ENCODE measurements around the gene TGFB3.

The TGFB3 gene

DNA sequence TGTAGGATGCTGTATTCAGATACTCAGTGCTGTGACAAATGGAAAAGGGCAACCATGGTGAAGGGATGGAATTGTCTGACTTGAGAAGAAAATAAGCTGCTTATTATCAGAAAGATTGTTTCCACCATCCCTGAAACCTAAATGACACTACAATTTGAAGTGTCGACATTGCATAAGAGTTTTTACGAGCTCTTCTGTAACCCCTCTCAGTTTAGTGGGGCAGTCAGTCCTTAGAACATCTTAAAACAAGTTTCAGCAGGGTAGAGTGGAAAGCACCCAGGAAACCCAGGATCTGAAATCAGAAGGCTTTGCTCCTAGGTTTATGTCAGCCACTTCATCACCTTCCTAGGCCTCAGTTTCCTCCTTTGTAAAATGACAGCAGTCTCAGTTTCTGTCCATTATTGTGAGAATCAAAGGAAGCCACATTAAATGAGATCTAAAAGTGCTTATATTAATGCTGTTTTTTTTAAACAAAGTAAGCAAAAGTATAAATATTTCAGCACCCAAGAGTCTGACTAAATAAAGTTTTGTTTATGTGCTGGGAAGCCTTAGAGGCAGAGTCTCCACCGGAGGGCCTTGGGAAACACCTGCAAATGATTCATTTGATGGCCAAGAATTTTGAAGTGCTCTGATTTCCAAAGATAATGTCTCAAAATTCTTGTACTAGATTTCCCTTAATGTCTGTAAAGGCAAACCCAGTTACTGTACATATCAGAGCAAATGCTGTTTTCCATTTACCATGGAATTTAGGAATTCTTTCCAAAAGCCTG, 5.6 kb upstream of the TGFB3 start:
- no peak for DNase-seq (ENCODE audit: low spot score)

DNA sequence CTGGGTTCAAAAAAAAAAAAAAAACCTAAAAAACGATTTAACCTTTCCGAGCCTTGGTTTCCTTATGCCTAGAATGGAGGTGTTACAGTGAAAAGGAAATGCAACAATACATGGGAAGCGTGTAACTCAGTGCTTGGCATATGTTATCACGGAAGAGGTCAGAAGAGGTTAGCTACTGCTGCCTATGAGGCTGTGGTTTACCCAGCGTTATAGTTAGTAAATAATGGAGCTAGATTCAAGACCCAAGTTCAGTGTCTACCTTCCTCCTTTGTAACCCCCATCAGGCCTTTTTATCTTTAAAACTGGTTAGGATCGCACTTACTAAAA, 4.6 kb upstream of the TGFB3 start:
- DNase-seq (ENCODE audit: low spot score): no peak

DNA sequence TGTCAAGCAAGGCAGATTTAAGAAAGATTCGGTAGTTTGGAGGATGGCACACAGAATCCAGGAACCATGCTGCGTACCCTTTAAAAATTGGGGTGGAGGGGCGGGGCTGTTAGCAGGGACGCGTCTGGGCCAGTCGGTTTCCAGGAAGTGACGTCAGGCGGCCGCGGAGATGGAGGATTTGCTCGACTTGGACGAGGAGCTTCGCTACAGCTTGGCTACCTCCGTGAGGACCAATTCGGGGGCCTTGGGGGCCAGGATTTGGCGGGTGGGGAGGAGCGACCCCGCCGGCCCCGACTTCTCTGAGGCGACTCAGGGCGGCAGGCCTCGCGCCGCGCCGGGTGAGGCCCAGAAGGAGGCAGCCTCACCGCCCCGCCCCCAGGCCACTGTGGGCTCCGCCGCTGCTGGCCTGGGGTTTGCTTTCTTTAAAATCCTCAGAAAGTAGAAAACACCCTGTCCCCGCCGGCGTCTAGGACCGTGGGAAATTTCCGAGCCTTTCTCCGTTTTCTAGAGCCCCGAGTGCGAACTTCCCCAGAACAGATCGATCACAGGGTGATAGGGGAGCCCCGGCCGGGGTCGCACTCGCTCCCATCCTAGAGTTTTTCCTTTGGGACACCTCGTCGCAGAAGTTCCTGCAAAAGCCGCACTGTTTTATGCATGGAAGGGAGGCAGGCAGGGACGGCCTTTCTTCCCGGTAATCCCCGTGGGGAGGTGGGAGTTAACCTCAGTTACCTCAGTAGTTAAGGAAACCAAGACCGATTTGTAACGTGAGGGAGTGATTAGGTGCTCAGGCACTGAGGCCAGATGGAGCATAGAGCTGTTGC, 4.0 kb upstream of the TGFB3 start, which contains the start of gene IFT43:
Gene IFT43 (plus strand): TSS at position 146 of the 821 bp plus-strand sequence. CDS start 24 bp downstream, at position 170.
- DNase-seq (ENCODE audit: low spot score): peak; percentile 85

DNA sequence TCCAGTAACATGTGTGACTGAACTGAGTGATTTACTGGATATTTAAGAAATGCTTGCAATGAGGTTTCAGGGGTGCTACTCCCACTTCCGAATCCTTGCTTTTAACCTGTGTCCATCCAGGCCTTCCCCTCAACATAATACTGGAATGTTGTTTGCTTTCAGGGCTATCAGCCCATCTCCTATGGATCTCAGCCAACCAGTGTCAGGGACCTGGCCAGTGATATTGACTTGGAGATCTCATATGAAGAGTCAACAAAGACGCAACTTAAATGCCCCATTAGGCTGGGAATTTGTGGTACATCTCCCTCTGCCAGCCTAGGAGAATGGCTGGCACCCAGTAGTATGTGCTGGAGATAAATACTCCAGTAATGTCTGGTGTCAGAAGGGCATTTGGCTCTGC, 2.9 kb upstream of the TGFB3 start:
- no peak for DNase-seq (ENCODE audit: low spot score)

DNA sequence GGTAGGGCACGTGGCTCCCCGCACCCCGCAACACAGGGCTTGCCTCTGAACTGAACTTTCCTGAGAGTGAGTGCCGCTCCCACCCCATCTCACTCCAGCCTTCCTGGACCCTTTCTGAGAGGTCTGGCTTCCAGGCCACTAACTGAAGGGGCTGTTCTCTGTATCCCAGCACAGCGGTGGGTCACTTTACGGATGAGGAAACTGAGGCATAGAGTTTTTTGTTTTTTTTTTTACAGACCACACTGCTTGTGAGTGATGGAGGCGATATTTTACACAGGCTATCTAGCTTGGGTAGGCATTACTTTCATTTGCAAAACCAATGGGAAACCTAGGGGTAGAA, 1.2 kb upstream of the TGFB3 start:
- no peak for DNase-seq (ENCODE audit: low spot score)

DNA sequence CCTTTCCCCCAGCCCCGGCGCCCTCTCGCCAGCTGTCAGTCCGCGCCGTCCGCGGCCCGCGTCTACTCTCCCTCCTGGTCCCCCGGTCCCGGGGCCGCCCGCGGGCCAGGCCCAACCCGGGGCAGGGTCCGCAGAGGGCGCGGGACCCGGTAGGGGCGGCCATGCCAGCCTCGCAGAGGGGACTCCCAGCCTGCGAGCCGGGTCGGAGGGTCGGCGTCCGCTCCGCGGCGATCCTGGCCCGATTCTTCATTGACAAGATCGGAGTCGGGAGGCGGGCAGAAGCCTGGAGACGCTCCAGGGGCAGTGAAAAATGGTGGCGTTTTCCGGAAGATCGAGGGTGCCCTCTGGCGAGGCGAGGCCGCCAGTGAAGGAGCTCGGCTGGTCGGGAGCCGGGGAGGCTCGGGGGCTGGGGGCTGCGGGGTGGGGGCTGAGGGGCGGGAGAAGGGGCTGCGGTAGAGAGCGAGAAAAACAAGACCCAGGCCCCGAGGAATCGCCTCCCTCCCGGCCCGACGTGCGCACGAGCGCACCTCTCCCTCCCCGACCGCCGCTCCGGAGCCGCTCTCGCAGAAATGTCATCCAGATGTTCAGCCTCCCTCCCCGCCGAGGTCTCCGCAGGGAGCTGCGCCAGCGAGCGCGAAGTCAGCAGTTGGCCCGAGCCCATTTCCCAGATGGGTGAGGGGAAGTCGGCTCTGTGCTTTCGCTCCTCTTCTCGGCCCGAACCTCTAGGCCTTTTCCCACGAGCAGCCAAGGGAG, 647 bp upstream of the TGFB3 start:
- DNase-seq (ENCODE audit: low spot score): peak; percentile 73

DNA sequence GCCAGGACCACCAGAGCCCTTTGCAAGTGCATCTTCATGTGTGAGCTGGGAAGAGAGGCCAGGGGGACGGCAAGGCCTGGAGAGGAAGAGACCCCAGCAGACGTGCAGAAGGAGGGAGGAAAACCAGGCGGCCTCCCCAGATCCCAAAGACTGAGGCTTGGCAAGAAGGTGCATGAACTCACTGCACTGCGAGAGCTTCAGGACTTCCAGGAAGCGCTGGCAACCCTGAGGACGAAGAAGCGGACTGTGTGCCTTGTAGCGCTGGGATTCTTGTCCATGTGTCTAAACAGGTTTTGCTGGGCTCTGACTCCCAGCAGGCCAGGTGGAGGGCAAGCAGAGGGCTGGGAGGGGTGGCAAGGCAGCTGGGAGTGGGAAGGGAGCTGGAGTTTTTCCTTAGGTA, 939 bp downstream of the TGFB3 start:
- DNase-seq (ENCODE audit: low spot score): no peak

DNA sequence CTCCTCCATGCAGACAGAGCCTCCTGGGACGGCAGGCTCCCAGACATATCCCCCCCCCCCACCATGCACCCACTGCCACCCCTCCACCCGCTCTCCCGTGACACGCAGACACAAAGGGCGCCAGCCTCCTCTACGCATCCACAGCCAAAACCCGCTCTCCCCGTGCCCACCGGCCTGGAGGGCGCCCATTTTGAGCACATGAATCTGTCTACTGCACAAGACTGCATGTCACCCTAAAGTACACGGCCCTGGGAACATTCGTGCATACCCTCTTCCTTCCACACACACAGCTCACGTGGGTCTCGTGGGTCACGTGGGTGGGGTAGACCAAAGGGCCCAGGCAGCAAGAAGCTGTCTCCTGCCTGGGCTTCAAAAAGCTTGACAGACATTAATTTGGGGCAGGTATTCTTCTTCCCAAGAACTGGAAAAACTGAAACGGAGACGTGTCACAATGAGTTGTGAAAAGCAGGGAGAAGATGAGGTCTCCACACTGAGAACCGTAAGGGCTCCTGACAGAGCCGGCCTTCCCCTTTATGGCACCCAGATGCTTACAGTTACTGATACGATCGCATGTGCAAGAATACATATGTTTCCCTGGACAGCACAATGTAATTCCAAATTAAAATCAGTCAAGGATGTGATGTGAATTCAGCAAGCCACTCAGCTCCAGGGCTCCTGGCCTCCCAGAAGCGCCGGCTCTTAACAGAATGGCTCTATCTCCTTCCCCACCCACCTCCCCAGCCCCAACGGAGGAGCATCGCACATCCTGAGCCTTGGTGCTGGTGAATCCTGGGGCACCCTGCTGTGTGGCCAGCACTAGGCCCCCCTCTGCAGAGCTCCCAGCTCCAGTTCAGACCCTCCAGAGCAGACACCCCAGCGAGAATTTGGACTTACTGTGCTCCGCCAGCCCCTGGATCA, 1.9 kb downstream of the TGFB3 start:
- DNase-seq (ENCODE audit: low spot score): no peak

DNA sequence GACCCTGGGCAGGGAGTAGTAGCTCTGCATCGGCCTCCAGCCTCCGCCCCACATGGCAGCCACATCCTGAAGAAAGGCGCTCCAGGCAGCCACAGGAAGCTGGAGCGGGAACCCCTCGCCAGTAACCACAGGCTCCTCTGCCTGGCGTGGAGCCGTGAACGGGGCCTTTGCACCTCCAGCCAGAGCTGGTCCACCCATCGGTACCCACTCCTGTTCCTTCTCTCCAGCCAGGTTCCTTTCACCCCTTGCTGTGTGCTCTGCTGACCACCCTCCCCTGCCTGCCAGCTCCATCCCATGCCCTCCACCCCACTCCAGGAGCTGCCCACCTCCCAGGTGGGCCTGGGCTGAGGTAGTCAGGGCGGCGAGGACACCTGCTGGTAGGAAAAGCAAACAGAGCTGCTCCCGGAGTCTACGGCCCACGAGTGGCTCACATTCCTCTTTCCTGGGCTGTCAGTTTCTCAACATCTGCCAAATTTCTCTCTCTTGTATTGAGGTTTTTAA, 2.7 kb downstream of the TGFB3 start:
- peak; percentile 63 for DNase-seq (ENCODE audit: low spot score)

DNA sequence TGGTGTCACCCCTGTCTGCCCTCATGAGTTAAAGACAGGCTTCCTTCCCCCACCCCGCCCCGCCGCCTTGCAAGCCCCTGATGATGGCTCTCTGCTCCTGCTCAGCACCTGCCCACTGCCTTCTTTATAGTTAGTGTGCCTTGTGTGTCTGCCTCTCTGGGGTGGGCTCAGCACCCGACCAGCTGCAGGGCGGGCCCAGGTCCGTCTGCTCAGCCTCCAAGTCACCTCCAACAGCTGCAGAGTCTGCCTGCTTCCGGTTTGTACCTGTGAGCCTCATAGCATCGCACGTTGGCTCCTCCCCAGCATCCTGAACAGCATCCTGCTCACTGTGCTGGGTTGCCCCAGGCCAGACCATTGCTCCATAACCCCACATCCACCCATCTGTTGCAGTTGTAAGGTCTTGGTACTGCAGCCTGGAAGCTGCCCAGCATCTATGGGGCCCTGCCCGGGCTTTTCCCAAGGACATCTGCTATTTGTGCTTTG, 3.5 kb downstream of the TGFB3 start:
- no peak for DNase-seq (ENCODE audit: low spot score)

DNA sequence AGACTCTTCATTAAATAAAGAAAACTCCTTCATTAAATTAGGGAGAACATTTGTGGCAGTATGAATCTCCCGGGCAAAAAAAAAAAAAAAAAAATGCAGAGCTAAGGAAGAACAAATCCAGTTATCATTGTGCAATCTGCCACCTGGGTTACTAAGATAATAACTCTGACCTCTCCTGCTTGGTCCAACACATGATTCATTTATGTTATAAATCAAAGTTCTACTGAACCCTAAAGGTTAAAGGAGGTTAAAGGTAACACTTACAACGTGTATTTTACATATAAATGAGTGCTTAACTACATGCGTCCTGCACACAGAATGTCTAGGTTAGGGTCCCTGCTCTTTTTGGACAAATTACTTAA, 4.2 kb downstream of the TGFB3 start:
- no peak for DNase-seq (ENCODE audit: low spot score)

DNA sequence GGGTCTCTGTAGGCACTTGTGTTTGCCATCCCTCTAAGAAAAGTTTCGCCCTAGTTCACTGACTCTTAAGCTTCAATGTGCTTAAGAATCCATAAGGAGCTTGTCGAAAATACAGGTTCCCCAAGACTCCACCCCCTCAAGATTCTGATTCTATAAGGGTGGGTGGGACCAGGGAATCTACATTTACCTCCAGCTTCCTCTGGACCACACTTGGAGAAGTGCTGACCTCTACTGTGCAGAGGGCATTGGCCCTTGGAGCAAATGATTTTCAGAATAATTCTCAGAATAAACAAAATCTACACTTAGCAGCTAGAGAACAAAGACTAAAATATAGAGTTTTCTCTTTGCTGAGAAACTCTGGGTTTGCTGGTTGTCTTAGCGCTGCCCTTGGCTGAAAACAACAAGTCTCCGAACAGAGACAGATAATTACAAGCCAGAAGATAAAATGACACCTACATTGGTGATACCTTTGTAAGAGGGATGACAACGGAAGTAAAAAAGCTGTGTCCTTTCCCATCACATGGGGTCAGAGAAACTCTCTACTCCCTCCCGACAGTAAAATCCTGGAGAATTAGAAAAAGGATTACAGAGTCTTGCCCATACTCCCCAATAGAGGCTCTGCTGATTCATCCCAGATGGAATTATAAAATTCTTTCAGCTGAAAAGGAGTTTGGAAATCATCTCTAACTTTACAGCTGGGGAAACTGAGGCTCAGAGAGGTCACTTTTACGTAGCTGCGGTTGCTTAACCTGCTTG, 4.8 kb downstream of the TGFB3 start:
- peak; percentile 24 for DNase-seq (ENCODE audit: low spot score)

DNA sequence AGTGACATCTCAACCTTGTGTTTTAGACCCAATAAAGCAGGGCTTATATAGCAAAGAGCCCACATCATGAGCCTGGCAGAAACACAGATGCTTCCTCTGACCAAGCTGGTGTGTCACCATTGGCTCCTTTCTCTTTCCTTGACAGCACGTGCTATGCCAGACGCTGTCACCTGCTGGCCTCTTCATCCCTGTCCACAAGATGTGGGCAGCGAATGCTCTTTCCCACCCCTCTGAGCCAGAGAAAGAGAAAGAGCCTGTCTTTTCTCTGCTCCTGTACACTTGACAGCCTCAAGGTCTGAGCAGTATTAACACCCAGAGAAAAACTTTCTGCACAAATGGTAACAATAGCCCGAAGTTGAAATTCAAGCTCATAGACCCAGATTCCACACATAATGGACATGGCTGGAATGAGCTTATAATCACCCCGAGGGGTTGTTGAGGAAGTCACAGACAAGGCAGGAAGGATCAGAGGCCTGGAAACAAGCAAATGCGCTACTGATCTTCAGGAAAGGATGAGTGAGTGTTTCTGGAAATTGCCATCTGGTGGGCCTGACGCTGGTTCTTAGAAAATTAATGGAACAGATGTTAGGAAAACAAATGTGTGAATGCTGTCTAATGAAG, 8.9 kb downstream of the TGFB3 start:
- no peak for DNase-seq (ENCODE audit: low spot score)

DNA sequence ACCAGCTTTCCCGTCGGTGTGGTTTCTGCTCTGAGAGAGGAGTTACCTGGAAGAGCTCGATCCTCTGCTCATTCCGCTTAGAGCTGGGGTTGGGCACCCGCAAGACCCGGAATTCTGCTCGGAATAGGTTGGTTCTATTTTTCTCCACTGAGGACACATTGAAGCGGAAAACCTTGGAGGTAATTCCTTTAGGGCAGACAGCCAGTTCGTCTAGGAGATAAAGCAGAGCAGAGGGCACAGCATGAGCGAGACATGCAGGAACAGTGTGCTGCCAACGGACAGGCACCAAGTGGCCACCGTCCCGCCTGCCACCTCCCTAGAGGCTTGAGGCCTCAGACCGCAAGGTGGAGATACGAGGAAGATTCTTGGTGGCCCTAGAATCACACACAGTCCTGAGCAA, 10.3 kb downstream of the TGFB3 start:
- DNase-seq (ENCODE audit: low spot score): no peak

DNA sequence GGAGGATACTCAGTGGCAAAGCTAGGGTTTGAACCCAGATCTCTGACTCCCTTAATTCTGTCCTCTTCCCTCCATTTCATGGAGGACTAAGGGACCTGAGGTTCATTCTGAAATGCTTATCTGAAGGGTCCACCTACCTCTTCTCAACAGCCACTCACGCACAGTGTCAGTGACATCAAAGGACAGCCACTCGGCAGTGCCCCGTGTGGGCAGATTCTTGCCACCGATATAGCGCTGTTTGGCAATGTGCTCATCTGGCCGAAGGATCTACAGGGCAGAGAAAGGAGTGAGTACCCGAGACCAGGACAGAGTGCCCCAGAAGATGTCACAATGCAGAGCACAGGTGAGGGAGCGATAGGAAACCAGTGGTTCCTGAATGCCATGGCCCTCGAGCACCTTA, 10.8 kb downstream of the TGFB3 start:
- no peak for DNase-seq (ENCODE audit: low spot score)

DNA sequence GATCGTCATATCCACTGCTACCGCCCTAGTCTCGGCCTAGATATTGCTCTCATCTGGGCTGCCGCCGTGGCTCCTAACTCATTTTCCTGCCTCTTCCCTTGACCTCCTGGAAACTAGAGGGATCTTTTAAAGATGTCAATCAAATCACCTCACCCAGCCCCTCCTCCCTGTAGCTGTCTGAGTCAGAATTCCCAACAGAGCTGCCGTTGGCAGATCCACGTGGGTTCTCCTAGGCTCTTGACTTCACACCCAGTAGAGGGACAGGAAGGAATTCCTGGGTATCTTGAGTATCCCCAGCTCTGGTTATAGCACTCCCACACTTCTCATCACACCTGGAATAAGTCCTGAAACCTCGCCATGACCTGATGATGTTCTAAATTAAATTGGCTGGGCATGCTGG, 11.9 kb downstream of the TGFB3 start:
- no peak for DNase-seq (ENCODE audit: low spot score)

DNA sequence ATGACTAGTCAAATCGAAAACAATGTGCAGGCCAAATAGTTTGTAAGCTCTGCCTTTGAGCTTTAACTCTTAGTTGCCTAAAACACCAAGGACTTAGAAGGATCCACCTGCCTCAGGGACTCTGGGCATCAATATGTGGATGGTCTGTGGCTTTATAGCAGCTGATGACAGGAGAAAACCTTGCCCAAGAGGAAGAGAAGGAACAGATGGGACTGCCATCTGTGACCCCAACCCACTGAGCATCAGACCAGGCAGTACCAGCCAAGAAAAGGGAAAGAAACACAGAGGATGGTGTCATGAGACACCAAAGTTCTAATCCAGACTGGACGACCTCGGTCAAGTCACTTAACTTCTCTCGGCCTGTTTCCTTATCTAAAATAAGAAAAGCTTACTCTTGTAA, 12.7 kb downstream of the TGFB3 start:
- DNase-seq (ENCODE audit: low spot score): no peak

DNA sequence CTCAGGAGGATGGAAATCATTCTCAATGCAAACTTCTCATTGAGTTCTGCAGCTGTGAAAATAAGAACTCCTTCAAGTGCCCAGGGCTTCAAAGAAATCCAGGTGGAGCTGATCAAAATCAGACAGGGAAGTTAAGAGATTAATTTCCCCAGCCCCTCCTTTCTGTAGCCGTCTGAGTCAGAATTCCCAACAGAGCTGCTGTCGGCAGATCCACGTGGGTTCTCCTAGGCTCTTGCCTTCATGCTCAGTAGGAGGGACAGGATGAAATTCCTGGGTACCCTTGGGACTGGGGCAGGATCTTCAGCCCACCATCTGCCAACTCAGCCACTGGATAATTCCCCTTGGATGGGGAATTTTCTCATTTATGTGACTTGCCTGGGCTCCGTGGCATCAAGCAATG, 13.3 kb downstream of the TGFB3 start:
- peak; percentile 18 for DNase-seq (ENCODE audit: low spot score)

DNA sequence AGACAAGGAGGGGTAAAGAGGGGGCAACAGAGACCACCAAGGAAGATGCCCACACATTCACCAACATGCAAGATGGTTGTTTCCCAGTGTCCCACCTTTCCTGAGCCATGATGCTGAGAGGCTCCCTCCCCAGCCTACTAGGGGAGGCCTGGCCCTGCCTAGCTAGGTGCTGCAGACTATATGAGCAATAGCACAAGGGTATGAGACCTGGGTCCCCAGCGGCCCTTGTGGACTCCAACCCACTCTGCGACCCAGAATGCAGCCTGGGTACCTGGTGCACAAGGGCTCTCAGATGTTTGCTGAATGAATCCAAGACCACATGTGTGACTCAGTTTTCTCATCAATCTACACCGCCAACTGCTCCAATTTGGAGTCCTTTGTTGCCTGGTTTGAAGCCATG, 13.9 kb downstream of the TGFB3 start:
- no peak for DNase-seq (ENCODE audit: low spot score)

DNA sequence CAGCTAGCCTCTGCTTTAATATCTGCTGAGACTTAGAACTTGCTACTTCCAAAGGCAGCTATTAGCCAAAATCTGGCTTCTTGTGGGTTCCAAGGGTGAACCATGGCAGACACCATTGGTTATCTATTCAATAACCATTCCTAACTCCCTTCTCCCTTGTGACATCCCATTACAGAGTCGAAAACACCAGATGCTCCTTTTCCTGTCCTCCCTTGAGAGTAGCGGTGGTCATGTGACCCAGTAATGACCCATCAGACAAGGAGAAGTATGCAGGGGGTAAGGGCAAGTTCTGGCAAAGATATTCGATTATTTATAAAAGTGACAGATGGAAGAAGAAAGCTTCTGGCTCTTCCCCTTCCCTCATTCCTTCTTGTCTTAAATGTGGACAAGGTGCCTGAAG, 20.1 kb downstream of the TGFB3 start:
- no peak for DNase-seq (ENCODE audit: low spot score)
